ENCODE data around the gene DCST1. TPM values are rescaled to one million over a fixed set of nuclear protein-coding genes. Genes with fewer than 3 reads are reported as not detected.

The DCST1 gene
- total and polyA plus RNA-seq, 2 of the 13 experiments (the other 11 are each of a cell fraction or from before 2014, with no cell fraction given): 0.04 TPM; not detected in 1

- TF ChIP-seq MAFF (IDR thresholded peaks at IDR 0.05; ENCODE audit: low read depth, low read length) (no peak), NFE2L1 (CRISPR knock-in tag; IDR thresholded peaks at IDR 0.05; ENCODE audit: borderline replicate concordance) (peak; percentile 96), PLRG1 (conservative IDR thresholded peaks at IDR 0.05) (no peak), ZBTB7B (CRISPR knock-in tag; IDR thresholded peaks at IDR 0.05) (peak; percentile 94), NFATC3 (CRISPR knock-in tag; IDR thresholded peaks at IDR 0.05) (no peak), ZNF225 (CRISPR knock-in tag; IDR thresholded peaks at IDR 0.05) (no peak; the same call in 1 of the 2 replicates), ZFP91 (CRISPR knock-in tag; IDR thresholded peaks at IDR 0.05; ENCODE audit: borderline replicate concordance) (peak; percentile 79; the same call in 1 of the 2 replicates), ZBTB37 (CRISPR knock-in tag; IDR thresholded peaks at IDR 0.05) (peak; percentile 18; the same call in 1 of the 2 replicates), PRDM10 (CRISPR knock-in tag; IDR thresholded peaks at IDR 0.05; ENCODE audit: low read depth) (peak; percentile 84), ZNF256 (CRISPR knock-in tag; conservative IDR thresholded peaks at IDR 0.05) (peak; percentile 43; the same call in 1 of the 2 replicates), SOX6 (IDR thresholded peaks at IDR 0.05) (no peak), SOX6 (CRISPR knock-in tag; IDR thresholded peaks at IDR 0.05) (peak; percentile 87), MXD3 (CRISPR knock-in tag; IDR thresholded peaks at IDR 0.05) (peak; percentile 30; the same call in 1 of the 2 replicates), ZSCAN9 (CRISPR knock-in tag; IDR thresholded peaks at IDR 0.05; ENCODE audit: borderline replicate concordance) (peak; percentile 78), MEIS1 (CRISPR knock-in tag; IDR thresholded peaks at IDR 0.05; ENCODE audit: borderline replicate concordance) (peak; percentile 74), ELF1 (CRISPR knock-in tag; IDR thresholded peaks at IDR 0.05) (peak; percentile 54), RXRA (CRISPR knock-in tag; IDR thresholded peaks at IDR 0.05) (peak; percentile 100), CHD4 (IDR thresholded peaks at IDR 0.05; ENCODE audit: borderline replicate concordance, low read length) (0 out of 2 replicates have a peak, but pooled peaks have one; percentile 18), FOXK1 (CRISPR knock-in tag; IDR thresholded peaks at IDR 0.05; ENCODE audit: borderline replicate concordance, low read depth) (peak; percentile 44; the same call in 1 of the 2 replicates), CTCF (CRISPR knock-in tag; IDR thresholded peaks at IDR 0.05) (peak; percentile 58), ZNF253 (CRISPR knock-in tag; IDR thresholded peaks at IDR 0.05; ENCODE audit: borderline replicate concordance) (no peak)
Observed at GRCh38 chr1:155000726-155001424, 32.7 kb upstream of the DCST1 start (continued).
